Measurements from ENCODE around the gene EFCAB8.
"Not testable (repeated sequence)": the region's sequence is repeated elsewhere in the genome, so short reads cannot be mapped to it uniquely, and the experiment has no call there.

Gene EFCAB8

DNA sequence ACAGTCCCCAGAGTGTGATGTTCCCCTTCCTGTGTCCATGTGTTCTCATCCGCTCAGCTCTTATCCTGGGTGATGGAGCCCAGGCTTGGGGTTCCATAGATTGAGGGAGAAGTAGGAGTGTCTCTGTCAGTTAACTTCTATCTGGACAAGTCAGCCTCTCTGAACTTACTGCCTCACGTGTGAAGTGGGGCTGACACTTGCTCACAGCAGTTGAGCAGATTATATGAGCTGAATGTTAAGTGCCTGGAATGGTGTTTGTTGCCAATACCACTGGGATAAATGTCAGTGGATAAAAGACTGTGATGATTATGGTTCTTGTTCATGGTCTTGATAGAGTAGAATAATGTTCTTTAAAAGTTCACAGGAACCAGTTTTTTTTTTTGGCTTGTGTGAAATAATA, 17.1 kb upstream of the EFCAB8 start:
- no peak for DNase-seq (ENCODE audit: extremely low read depth in 1 of 2, low read depth in 1 of 2)

DNA sequence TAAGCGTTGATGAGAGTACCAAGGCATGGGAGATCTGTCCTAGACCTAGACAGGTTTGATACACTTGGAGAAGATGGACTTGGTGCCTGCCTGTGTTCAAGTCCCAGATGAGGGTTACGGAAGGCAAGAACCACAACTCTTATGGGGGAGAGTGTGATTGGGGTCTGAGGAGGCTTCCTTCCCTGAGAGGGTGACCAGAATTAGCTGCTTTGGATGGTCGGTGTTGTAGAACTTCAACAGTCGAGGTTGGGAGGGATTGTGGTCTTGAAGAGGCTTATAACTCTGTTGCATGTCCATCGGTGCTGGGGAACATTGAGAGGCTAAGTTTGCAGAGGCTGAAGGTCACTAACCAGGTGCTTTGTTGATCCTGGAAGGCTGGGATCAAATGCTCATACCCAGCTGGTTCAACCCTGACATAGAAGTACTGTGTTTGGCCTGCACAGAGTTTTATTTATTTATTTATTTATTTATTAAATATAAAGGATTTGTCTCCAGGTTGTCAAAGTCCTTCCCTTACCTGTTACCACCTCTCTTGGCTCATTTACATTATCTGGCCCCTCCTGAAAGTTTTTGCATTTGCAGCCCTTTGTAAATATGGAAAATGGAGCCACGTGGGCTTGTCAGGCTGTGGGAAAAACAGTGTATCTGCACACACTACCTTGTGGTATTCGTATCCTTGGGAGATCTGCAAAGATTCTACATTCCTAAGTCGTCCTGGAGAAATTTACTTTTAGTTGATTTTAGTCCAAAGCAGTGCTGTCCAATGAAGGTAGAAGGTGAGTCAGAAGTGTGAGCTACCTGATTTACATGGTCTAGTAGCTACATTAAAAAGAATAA, 15.8 kb upstream of the EFCAB8 start:
- no peak for DNase-seq (ENCODE audit: extremely low read depth in 1 of 2, low read depth in 1 of 2)

DNA sequence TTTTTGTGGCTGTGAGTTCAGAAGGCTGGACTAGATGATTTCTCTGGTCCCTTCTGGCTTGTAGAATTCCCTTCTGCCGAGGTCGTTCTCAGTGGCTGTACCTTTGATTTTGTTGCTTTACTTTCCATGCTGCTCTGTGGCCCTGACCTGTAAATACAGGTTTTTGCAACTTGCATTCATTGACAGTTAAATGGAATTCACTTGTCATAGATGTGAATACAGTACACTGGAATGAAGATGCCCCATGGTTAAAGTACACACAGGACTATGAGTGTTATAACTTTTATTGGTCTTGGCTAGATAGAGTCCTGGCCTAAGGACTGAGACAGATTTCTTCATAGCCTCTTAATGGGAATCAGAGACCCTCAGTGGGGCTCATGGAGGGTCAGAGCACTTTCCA, 12.9 kb upstream of the EFCAB8 start:
- DNase-seq (ENCODE audit: extremely low read depth in 1 of 2, low read depth in 1 of 2) = no peak

DNA sequence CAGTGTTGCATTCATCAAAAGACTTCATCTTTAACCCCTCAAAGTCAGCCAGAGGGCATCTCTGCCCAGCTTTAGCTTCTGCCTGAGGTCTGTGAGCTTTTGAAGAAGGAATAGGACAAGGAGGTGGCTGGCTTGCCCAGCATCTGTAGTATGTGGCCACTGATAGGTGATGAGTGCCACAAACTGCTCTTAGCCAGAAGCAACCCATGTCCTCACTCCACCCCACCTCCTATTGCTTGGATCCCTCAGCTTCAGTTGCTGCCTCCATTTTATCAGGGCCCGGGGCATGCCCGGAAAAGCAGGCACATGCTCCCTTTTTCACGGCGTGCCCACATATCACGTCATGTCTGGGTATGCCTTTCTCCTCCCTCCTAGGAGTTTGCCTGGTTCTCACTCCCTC, 11.9 kb upstream of the EFCAB8 start:
- no peak for DNase-seq (ENCODE audit: extremely low read depth in 1 of 2, low read depth in 1 of 2)

DNA sequence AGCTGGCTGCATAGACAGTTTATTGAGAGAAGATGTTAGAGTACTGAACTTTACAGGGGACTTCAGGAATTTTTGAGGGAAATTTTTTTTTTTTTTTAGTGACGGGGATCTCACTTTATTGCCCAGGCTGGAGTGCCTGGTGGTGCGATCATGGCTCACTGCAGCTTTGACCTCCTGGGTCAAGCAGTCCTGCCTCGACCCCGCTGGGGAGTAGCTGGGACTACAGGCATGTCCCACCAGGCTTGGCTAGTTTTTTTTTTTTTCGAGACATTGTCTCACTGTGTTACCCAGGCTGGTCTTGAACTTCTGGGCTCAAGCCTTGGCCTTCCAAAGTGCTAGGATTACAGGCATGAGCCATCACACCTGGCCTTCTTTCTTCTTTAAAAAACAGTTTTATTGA, 10.8 kb upstream of the EFCAB8 start:
- DNase-seq (ENCODE audit: extremely low read depth in 1 of 2, low read depth in 1 of 2) = no peak

DNA sequence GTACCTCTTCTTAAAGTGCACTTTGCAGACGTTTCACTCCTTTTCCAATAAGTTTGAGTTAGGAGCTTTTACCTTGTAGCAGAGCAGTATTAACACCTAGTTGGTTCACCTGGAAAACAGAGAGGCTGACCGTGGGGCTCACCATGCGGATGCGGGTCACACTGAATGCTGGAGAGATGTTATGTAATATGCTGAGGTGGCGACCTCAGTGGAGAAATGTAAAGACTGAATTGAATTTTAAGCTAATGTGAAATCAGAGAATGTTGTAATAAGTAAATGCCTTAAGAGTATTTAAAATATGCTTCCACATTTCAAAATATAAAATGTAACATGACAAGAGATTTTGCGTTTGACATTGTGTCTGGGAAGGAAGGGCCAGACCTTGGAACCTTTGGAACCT, 9.9 kb upstream of the EFCAB8 start:
- no peak for DNase-seq (ENCODE audit: extremely low read depth in 1 of 2, low read depth in 1 of 2)

DNA sequence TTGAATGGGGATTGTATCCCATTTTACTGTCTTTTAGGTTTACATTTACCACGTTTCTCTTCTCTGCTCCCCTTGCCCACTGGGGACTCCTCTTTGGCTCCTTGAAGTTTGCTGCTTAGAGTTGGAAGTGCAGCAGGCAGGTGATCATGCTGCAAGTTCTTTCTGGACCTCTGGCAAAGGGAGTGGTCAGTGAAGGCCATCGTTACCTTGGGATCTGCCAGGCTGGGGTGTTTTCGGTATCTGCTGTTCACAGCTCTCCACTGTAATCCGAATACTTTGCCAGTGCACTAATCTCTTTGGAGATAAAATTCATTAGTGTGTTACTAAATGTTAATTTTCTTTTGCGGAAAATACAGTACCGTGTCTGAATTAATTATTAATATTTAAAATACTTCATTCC, 9.1 kb upstream of the EFCAB8 start:
- no peak for DNase-seq (ENCODE audit: extremely low read depth in 1 of 2, low read depth in 1 of 2)

DNA sequence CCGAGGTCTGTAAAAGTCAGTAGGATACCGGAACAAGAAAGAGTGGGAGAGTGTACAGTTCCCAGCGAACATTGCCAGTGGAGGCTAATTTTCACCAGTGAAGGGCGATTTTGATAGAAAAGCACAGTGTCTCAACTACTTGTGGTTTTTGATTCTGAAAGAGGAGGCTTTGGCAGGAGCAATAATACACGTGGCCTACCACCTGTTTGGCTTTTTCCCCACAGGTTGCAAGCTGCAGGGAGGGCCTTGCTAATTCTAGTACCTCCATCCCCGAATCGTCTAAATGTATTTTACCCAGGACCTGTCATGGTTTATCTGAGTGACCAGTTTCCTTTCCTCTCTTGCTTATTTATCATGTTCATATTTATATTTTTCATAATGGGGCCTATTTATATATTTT, 3.3 kb upstream of the EFCAB8 start:
- DNase-seq (ENCODE audit: extremely low read depth in 1 of 2, low read depth in 1 of 2) = no peak

DNA sequence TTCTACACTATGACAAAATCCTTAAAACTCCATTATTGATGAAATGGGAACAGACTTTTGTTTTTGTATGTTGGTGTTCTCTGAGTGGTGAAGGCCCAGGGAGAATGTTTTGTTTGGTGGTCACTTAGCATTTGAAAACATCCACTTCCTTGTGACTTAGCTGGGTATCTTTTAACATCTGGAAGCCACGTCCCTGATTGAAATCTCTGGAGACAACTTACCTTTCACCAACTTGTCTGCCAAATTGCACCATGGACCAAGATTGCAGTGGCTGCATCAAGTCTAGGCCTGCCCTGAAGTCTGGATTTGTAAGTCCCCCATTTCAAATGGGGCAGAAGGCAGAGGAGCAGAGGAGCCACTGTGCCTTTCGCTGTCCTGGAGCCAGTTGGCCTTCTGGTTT, 534 bp upstream of the EFCAB8 start:
- no peak for DNase-seq (ENCODE audit: extremely low read depth in 1 of 2, low read depth in 1 of 2)

DNA sequence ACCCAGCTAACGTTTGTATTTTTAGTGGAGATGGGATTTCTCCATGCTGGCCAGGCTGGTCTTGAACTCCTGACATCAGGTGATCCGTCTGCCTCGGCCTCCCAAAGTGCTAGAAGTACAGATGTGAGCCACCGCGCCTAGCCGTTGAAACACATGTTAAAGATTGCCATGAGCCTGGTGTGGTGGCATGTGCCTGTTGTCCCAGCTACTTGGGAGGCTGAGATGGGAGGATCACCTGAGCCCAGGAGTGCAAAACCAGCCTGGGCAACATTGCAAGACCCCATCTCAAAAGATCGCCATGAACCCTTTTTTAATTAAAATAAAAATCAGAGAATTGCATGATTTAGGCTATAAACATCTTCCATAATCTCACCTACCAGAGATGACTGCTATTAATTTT, 2.7 kb downstream of the EFCAB8 start:
- DNase-seq (ENCODE audit: extremely low read depth in 1 of 2, low read depth in 1 of 2) = no peak

DNA sequence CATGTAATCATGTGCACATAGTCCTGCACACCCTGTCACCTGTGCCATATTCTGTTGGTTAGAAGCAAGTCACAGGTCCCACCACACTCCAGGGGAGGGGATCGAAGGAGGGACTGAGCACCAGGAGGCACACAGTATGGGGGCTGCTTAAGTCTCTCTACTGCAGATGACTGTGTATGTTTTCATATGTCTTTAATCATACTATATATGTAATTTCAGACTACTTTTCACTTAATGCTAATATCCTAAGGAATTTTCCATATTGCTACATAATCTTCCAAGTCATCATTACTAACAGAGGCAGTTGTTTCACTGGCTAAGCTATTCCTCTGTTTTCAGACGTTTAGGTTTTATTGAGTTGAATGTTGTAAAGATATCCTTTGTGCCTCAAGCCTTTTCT, 10.8 kb downstream of the EFCAB8 start:
- no peak for DNase-seq (ENCODE audit: extremely low read depth in 1 of 2, low read depth in 1 of 2)

DNA sequence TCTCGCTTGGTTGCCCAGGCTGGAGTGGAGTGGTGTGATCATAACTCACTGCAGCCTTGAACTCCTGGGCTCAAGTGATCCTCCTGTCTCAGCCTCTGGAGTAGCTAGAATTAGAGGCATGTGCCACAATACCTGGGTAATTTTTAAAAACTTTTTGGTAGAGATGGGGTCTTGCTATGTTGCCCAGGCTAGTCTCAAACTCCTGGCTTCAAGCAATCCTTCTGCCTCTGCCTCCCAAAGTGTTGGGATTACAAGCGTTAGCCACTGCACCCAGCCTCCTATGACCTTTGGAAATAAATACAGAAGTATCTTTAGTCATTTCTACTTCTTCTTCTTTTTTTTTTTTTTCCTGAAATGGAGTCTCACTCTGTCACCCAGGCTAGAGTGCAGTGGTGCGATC, 11.8 kb downstream of the EFCAB8 start:
- not testable (repeated sequence) for DNase-seq (ENCODE audit: extremely low read depth in 1 of 2, low read depth in 1 of 2)

DNA sequence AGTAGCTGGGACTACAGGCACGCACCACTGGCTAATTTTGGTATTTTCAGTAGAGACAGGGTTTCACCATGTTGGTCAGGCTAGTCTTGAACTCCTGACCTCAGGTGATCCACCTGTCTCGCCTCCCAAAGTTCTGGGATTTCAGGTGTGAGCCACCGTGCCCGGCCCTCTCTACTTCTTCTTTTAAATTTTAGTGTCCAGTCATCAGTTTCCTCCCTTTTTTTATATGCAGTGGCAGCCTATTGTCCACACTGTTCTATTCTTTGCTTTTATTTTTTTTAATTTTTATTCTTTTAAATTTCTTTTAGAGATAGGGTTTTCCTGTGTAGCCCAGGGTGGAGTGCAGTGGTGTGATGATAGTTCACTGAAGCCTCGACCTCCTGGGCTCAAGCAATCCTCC, 12.3 kb downstream of the EFCAB8 start:
- DNase-seq (ENCODE audit: extremely low read depth in 1 of 2, low read depth in 1 of 2) = no peak

DNA sequence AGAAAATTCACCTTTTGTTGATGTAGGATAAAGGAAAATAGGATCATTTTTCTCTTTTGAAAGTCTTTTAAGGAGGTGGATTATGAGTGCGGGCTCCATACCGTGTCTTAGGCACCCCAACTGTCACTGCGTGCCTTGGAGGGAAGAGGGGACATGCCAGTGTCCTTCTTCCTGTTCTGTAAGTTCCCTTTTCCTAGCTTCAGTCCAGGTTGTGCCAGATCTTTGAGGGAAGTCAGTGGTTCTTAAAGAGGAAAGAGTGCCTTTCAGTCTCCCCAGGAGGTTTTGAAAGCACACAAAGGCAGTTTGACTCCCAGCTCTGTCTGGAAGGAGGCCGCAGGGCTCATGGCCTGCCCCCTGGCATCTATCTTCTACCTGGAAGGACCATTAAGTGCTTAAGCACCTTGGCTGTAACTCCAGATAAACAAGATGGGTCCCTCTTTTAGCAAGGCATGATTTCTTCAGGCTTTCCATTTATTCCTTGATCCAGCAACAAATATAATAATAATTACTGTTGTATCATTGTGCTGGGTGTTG, 13.0 kb downstream of the EFCAB8 start:
- DNase-seq (ENCODE audit: extremely low read depth in 1 of 2, low read depth in 1 of 2) = no peak

DNA sequence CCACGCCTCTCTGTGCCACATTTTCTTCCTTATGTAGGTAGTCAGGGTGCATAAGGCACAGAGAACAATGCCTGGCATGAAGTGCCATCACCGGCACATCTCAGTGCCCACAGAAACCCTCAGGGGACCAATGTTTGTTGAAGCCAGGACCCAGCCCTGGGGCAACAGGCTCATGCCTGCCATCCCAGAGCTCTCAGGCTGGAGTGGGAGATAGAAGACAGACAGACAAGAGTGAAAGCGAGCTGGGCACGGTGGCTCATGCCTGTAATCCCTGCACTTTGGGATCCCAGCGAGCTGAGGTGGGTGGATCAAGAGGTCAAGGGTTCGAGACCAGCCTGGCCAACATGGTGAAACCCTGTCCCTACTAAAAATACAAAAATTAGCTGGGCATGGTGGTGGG, 13.5 kb downstream of the EFCAB8 start:
- no peak for DNase-seq (ENCODE audit: extremely low read depth in 1 of 2, low read depth in 1 of 2)

DNA sequence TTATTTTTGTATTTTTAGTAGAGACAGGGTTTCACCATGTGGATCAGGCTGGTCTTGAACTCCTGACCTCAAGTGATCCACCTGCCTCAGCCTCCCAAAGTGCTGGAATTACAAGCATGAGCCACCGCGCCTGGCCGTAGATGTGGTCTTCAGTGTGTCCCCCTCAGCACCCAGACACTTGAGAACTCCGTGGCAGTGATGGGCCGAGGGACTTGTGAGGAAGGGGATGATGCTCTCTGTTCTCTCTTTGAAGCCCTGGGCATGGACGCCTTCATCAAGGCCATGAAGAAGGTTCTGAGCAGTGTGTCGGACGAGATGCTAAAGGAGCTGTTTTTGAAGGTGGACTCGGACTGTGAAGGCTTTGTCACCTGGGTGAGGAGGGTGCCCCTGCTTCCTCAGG, 16.9 kb downstream of the EFCAB8 start:
- no peak for DNase-seq (ENCODE audit: extremely low read depth in 1 of 2, low read depth in 1 of 2)

DNA sequence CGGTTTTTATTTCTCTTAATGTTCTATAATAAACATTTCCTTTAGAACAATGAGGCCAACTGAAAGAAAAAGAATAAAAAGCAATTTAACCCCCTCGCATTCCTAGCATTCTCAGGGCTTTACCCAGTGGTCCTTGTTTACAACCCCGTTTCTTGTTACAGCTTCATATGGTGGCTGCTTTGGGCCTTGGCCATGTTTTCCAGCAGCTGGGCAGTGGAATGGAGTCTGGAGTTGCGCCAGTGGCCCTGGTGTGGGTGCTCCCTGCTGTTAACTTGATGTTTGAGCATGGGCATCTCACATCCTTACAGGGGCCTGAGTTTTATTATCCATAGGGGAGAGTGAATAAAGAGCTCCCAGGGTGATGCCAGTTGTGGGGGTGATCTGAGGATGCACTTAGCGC, 18.8 kb downstream of the EFCAB8 start:
- DNase-seq (ENCODE audit: extremely low read depth in 1 of 2, low read depth in 1 of 2) = no peak

DNA sequence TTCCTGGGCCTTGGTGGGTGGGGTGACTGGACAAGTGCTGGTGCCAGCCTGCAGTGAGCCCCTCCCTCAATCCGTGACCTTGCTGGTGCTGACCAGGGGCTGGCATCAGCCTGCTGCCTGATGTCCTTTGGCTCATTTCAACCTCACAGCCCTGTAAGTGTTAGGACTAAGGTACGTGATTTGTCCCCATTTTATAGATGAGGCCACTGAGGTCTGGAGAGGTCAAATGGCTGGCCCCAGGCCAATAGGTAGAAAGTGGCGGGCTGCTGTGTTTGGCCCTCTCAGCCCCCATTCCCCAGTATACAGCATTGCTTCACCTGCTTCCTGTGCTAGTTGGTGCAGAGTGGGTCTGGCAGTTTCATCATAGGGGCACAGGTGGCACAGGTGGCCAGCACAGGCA, 20.1 kb downstream of the EFCAB8 start:
- no peak for DNase-seq (ENCODE audit: extremely low read depth in 1 of 2, low read depth in 1 of 2)

DNA sequence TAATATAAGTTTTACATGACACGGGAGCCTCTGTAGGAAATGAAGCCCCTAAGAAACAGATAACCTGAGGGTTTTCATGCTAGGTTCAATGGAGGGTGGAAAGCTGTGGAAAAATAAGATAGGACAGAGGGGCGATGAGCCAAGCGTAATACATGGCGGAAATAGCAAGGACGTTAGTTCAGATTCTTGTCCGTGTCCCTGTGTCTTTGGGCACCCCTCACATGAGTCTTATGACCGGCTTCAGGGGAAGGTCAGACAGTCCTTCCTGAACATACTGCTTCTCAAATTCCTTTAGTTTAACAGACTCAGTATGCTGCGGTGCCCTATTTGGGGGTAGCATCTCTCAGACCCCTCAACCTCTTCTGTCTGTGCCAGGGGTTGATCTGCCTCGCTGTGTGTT, 20.8 kb downstream of the EFCAB8 start:
- no peak for DNase-seq (ENCODE audit: extremely low read depth in 1 of 2, low read depth in 1 of 2)

DNA sequence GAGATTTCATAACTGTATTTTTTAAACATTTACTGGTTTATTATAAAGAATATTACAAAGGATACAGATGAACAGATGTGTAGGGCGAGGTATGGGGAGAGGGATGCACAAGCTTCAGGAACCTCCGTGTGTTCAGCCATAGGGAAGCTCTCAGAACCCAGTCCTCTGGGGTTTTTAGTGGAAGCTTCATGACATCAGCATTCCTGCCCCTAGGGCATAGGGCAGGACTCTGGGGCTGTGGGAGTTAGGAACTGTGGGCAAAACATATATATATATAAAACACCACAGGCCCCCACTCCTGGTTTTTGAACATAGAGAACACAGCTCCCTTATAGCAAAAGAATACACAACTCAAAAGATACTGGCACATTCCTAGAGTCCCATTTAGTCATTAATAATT, 21.9 kb downstream of the EFCAB8 start:
- no peak for DNase-seq (ENCODE audit: extremely low read depth in 1 of 2, low read depth in 1 of 2)

DNA sequence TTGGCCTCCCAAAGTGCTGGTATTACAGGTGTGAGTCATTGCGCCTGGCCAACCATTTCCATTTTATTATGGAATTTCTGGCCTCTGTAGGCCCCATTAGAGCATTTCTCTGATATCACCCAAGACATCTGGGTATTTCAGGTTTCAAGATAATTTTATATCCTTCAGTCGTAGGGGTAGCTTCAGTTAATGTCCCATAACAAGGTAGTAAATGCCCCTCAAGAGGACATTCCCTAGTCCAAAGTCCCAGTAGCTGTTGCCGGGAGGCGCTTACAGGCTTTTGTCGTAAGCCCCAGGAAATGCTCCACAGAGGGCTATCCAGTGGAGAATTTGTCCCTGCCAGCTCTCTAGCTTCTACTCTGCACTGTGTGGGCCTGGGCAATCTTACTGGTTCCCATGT, 24.4 kb downstream of the EFCAB8 start:
- no peak for DNase-seq (ENCODE audit: extremely low read depth in 1 of 2, low read depth in 1 of 2)

DNA sequence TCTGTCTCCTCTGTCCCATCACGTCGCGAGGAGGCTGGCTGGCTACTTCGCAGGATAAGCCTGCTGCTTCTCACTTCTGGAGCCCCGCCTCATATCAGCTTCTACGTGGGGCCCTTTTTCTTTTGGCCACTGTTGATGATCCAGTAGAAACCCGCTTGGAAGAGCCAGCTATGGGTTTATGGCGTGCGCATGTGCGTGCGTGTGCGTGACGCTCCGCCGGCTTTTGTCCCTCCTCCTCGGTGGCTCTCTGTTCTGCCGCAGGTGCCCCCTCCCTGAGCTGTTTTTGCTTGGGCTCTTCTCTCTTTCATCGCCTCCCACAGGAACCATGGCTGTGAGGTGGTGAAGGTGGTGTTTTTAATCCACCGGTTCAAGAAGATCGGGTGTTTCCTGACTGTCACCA, 26.5 kb downstream of the EFCAB8 start:
- DNase-seq (ENCODE audit: extremely low read depth in 1 of 2, low read depth in 1 of 2) = no peak

DNA sequence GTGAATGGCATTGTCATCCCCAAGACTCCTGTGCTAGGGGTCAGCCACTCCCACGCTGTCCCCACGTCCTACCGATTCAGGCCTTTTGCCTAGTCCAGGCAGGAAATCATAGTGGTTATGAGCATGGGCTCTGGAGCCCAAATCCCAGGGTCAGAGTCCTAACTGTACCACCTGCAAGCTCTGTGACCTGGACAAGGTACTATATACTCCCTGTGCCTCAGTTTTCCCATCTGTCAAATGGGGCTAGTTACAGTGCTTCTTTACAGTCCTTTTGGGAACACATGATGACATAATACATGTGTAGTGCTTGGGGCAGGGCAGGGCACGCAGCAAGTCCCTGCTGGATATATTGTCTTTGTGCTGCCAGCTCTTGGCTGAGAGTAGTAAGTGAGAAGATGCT, 27.2 kb downstream of the EFCAB8 start:
- no peak for DNase-seq (ENCODE audit: extremely low read depth in 1 of 2, low read depth in 1 of 2)
